Motor neuron (in vitro differentiated cells): Measurements from ENCODE around the gene ZNF592. TPM values are rescaled to one million over a fixed set of nuclear protein-coding genes. Genes with fewer than 3 reads are reported as not detected.
"Not testable (repeated sequence)": the region's sequence is repeated elsewhere in the genome, so short reads cannot be mapped to it uniquely, and the experiment has no call there.

Experiments
- ATAC-seq, 8 experiments: fragments of 200-7000 bp; cut with Tn5 transposase; replicated peaks in 6 of 8; 2 replicates each; pipeline ENCODE4 v1.8.0; 2021; ENCODE audit warnings: mild to moderate bottlenecking in 8 of 8, moderate library complexity in 8 of 8
- H3K27ac ChIP-seq, 2 donors: fragments of 250-450 bp; sonication (Bioruptor Pico); 2 replicates each; pipeline ENCODE4 v1.9.0; 2021; ENCODE audit warnings: antibody characterized with exemption in 2 of 2, mild to moderate bottlenecking in 2 of 2, moderate library complexity in 1 of 2
- H3K4me1 ChIP-seq, 2 donors: fragments of 250-450 bp; sonication (Bioruptor Pico); replicated peaks in 1 of 2; 2 replicates each; pipeline ENCODE4 v1.6.1; 2021; ENCODE audit warnings: antibody characterized with exemption in 2 of 2, mild to moderate bottlenecking in 2 of 2, moderate library complexity in 1 of 2
- H3K4me3 ChIP-seq, 5 donors: fragments of 250-450 bp; sonication (Bioruptor Pico); 2 replicates each; pipeline ENCODE4 v1.9.0; 2021; ENCODE audit warnings: antibody characterized with exemption in 5 of 5, mild to moderate bottlenecking in 5 of 5, moderate library complexity in 4 of 5
- WGBS, 10 experiments: fragments of 450-650 bp; shearing (Covaris generic); methylation state at CpG; one replicate each; pipeline ENCODE4 v1.0.0; 2022; 5-methylcytosine and 5-hydroxymethylcytosine counted together
- in situ Hi-C, 9 experiments: fragments of 400-800 bp; cut with MboI; loops; one replicate each; pipeline ENCODE4 v1.15.0; 2021; ENCODE audit warnings: low sequenced_read_pairs in 9 of 9, low pct_unique_long_range_greater_than_20kb in 2 of 9; ENCODE audit not compliant: unreplicated experiment in 9 of 9
- total RNA-seq, 8 experiments: library from RNA; unstranded; fragments of 300-600 nt; gene quantifications; 2 replicates each; pipeline versions ENCODE4 v1.2.3 to v1.2.4, GENCODE V29; 2022

ZNF592 gene
- total RNA-seq, 8 experiments from 2014 or later: 5.7 to 14.6 (median 11.1) TPM

GRCh38 chr15:84833447-84834228, 85.2 kb downstream of the ZNF592 start:
- Histone ChIP-seq H3K4me1 (no peaks in the 10 kb centered on the region), H3K4me3 (no peak overlapping the region), H3K27ac (no peak overlapping the region)
- in situ Hi-C loops: no loop called here
- WGBS, 10 experiments: 20 to 100% (median 77%) methylated on average over 1 to 3 of the region's 4 CpGs; no CpG with 5 or more reads in 4 of the 10 experiments
- ATAC-seq: peak in 2 of 8 experiments; percentile 53 to 64

- Histone ChIP-seq H3K4me3 (no peak overlapping the region), H3K4me1 (no peaks in the 10 kb centered on the region), H3K27ac (no peak overlapping the region)
- peak in 2 of 8 experiments; percentile 23 to 36 for ATAC-seq
- in situ Hi-C loops: no loop called here
- WGBS, 10 experiments: 53 to 100% (median 86%) methylated on average over 1 to 4 of the region's 4 CpGs; no CpG with 5 or more reads in 1 of the 10 experiments
These were observed 86.0 kb downstream of the ZNF592 start for GRCh38 chr15:84834229-84834955.

- WGBS, 10 experiments: 80 to 100% (median 97%) methylated on average over 1 to 3 of the region's 5 CpGs; no CpG with 5 or more reads in 4 of the 10 experiments
- no peak overlapping the region for H3K27ac ChIP-seq
- no peaks in the 10 kb centered on the region for H3K4me1 ChIP-seq
- in situ Hi-C loops: no loop called here
- peak in 5 of 8 experiments; percentile 23 to 80 (median 44) for ATAC-seq
- H3K4me3 ChIP-seq: no peak overlapping the region
These were observed 86.6 kb downstream of the ZNF592 start for GRCh38 chr15:84834969-84835368.

GRCh38 chr15:84835661-84836337, 87.4 kb downstream of the ZNF592 start:
- WGBS, 10 experiments: 16 to 80% (median 75%) methylated on average over 1 to 5 of the region's 5 CpGs; no CpG with 5 or more reads in 2 of the 10 experiments
- Histone ChIP-seq H3K27ac (no peak overlapping the region), H3K4me3 (no peak overlapping the region), H3K4me1 (no peaks in the 10 kb centered on the region)
- in situ Hi-C loops: no loop called here
- peak in 1 of 8 experiments; percentile 4 for ATAC-seq

- 91 to 100% (median 100%) methylated on average over 1 of the region's 1 CpG; no CpG with 5 or more reads in 7 of the 10 experiments for WGBS, 10 experiments
- in situ Hi-C loops: no loop called here
- ATAC-seq: no peak
- no peak overlapping the region for H3K27ac ChIP-seq
- H3K4me1 ChIP-seq: no peaks in the 10 kb centered on the region
- H3K4me3 ChIP-seq: no peak overlapping the region
These were observed 88.5 kb downstream of the ZNF592 start for GRCh38 chr15:84836844-84837243.

GRCh38 chr15:84839714-84840113, 91.3 kb downstream of the ZNF592 start:
- no peak overlapping the region for H3K4me3 ChIP-seq

GRCh38 chr15:84840255-84840654, 91.9 kb downstream of the ZNF592 start:
- 87% methylated on average over 3 of the region's 10 CpGs; no CpG with 5 or more reads in 9 of the 10 experiments for WGBS, 10 experiments
- ATAC-seq: no peak
- no peak overlapping the region for H3K27ac ChIP-seq
- H3K4me3 ChIP-seq: no peak overlapping the region
- in situ Hi-C loops: no loop called here
- no peaks in the 10 kb centered on the region for H3K4me1 ChIP-seq

More at GRCh38 chr15:84839714-84840113, 91.3 kb downstream of the ZNF592 start:
- Histone ChIP-seq H3K4me1 (no peaks in the 10 kb centered on the region), H3K27ac (no peak overlapping the region)
- ATAC-seq: no peak
- in situ Hi-C loops: no loop called here
- 83 to 100% (median 95%) methylated on average over 1 to 7 of the region's 23 CpGs; no CpG with 5 or more reads in 6 of the 10 experiments for WGBS, 10 experiments

- 40 to 88% (median 77%) methylated on average over 1 to 4 of the region's 12 CpGs; no CpG with 5 or more reads in 4 of the 10 experiments for WGBS, 10 experiments
- H3K27ac ChIP-seq: no peak overlapping the region
- in situ Hi-C loops: no loop called here
These were observed 92.5 kb downstream of the ZNF592 start for GRCh38 chr15:84840741-84841429.

GRCh38 chr15:84842781-84843180, 94.4 kb downstream of the ZNF592 start:
- no peak overlapping the region for H3K4me3 ChIP-seq
- no peaks in the 10 kb centered on the region for H3K4me1 ChIP-seq
- no peak overlapping the region for H3K27ac ChIP-seq
- in situ Hi-C loops: no loop called here
- WGBS, 10 experiments: 100% methylated on average over 1 of the region's 1 CpG; no CpG with 5 or more reads in 9 of the 10 experiments
- no peak for ATAC-seq

More at GRCh38 chr15:84840741-84841429, 92.5 kb downstream of the ZNF592 start:
- no peaks in the 10 kb centered on the region for H3K4me1 ChIP-seq
- ATAC-seq: peak in 5 of 8 experiments; percentile 32 to 96 (median 86)
- no peak overlapping the region for H3K4me3 ChIP-seq

GRCh38 chr15:84844964-84845363, 96.6 kb downstream of the ZNF592 start:
- in situ Hi-C loops: no loop called here
- WGBS, 10 experiments: 0 to 100% (median 69%) methylated on average over 1 to 2 of the region's 2 CpGs; no CpG with 5 or more reads in 2 of the 10 experiments
- H3K4me3 ChIP-seq: no peak overlapping the region
- no peak for ATAC-seq
- no peak overlapping the region for H3K27ac ChIP-seq
- no peaks in the 10 kb centered on the region for H3K4me1 ChIP-seq

GRCh38 chr15:84845631-84846030, 97.2 kb downstream of the ZNF592 start:
- H3K27ac ChIP-seq, H3K4me1 ChIP-seq, H3K4me3 ChIP-seq, in situ Hi-C loops: not testable (repeated sequence)
- peak in 3 of 8 experiments; percentile 55 to 65 (median 63) for ATAC-seq
- 0 to 95% (median 65%) methylated on average over 1 to 7 of the region's 7 CpGs for WGBS, 10 experiments

GRCh38 chr15:84846269-84846668, 97.9 kb downstream of the ZNF592 start:
- in situ Hi-C loops: no loop called here
- Histone ChIP-seq H3K27ac (no peak overlapping the region), H3K4me1 (no peaks in the 10 kb centered on the region), H3K4me3 (no peak overlapping the region)
- WGBS, 10 experiments: 29 to 100% (median 90%) methylated on average over 1 of the region's 1 CpG; no CpG with 5 or more reads in 4 of the 10 experiments
- no peak for ATAC-seq
